PC-3 (cell line): ENCODE results near the gene DHRS3. TPM values are rescaled to one million over a fixed set of nuclear protein-coding genes. Genes with fewer than 3 reads are reported as not detected.

Experiments used
- ATAC-seq: fragments of 200-7000 bp; cut with Tn5 transposase; 2 replicates; pipeline ENCODE4 v1.9.1; 2020; ENCODE audit warnings: mild to moderate bottlenecking, moderate library complexity
- BruUV-seq: library from RNA; stranded (reverse); fragments of 400-500 nt; replicated peaks from 2 replicates; lab custom pipeline; 2021; lab: Mats Ljungman, UMichigan
- CTCF ChIA-PET: fragments of 300-600 bp; sonication (Branson Sonifier 250); formaldehyde crosslinking; loops from one replicate; lab custom pipeline; 2022; ENCODE audit warnings: antibody characterized with exemption; lab: Charles Lee
- POLR2A ChIA-PET: fragments of 300-600 bp; sonication (Branson Sonifier 250); formaldehyde crosslinking; loops from one replicate; lab custom pipeline; 2022; ENCODE audit warnings: antibody characterized with exemption; ENCODE audit not compliant: unreplicated experiment; lab: Charles Lee
- DNase-seq: peaks from one replicate; pipeline ENCODE4 v3.0.0-alpha.2; 2015
- H2AFZ ChIP-seq: fragments of 300-600 bp; sonication (generic); 2 replicates; pipeline ENCODE4 v1.6.0; 2016; ENCODE audit warnings: antibody characterized with exemption, low read length
- H3F3A ChIP-seq: fragments of 300-600 bp; sonication (generic); one replicate; pipeline ENCODE4 v1.6.0; 2017; ENCODE audit warnings: antibody characterized with exemption, low read length, control low read depth, mild to moderate bottlenecking; ENCODE audit not compliant: unreplicated experiment
- H3K27ac ChIP-seq: fragments of 300-600 bp; sonication (generic); 2 replicates; pipeline ENCODE4 v1.5.1; 2016; ENCODE audit warnings: mild to moderate bottlenecking, low read length
- H3K27me3 ChIP-seq: fragments of 300-600 bp; sonication (generic); 2 replicates; pipeline ENCODE4 v1.6.1; 2016; ENCODE audit warnings: low read length, mixed read lengths
- H3K36me3 ChIP-seq: fragments of 300-600 bp; sonication (generic); 2 replicates; pipeline ENCODE4 v1.6.1; 2016; ENCODE audit warnings: low read depth, mixed run types, low read length, mixed read lengths
- H3K4me1 ChIP-seq: fragments of 300-600 bp; sonication (generic); 2 replicates; pipeline ENCODE4 v1.5.1; 2016; ENCODE audit warnings: low read length; ENCODE audit not compliant: insufficient read depth
- H3K4me2 ChIP-seq: fragments of 300-600 bp; sonication (generic); 2 replicates; pipeline ENCODE4 v1.6.0; 2016; ENCODE audit warnings: low read length
- H3K4me3 ChIP-seq: fragments of 300-600 bp; sonication (generic); 2 replicates; pipeline ENCODE4 v1.5.1; 2016; ENCODE audit warnings: mild to moderate bottlenecking, low read length, mixed read lengths
- H3K79me2 ChIP-seq: fragments of 300-600 bp; sonication (generic); 2 replicates; pipeline ENCODE4 v1.6.1; 2017; ENCODE audit warnings: low read length, mixed read lengths
- H3K9ac ChIP-seq: fragments of 300-600 bp; sonication (generic); 2 replicates; pipeline ENCODE4 v1.6.0; 2016; ENCODE audit warnings: mild to moderate bottlenecking, low read length
- H3K9me2 ChIP-seq: fragments of 300-600 bp; sonication (generic); replicated peaks from 2 replicates; pipeline ENCODE4 v1.6.1; 2016; ENCODE audit warnings: mixed run types, low read length, mixed read lengths
- H3K9me3 ChIP-seq: fragments of 300-600 bp; sonication (generic); 2 replicates; pipeline ENCODE4 v1.6.1; 2016; ENCODE audit warnings: low read length, mixed read lengths
- H4K20me1 ChIP-seq: fragments of 300-600 bp; sonication (generic); 2 replicates; pipeline ENCODE4 v1.6.1; 2016; ENCODE audit warnings: low read length, mixed read lengths
- CTCF ChIP-seq: fragments of 300-600 bp; sonication (generic); conservative IDR thresholded peaks from 2 replicates; pipeline ENCODE4 v1.5.1; 2017; ENCODE audit warnings: antibody characterized with exemption, low read depth, mild to moderate bottlenecking, low read length
- EZH2 ChIP-seq: fragments of 300-600 bp; sonication (generic); IDR thresholded peaks from one replicate; pipeline ENCODE4 v1.6.1; 2017; ENCODE audit warnings: antibody characterized with exemption, mild to moderate bottlenecking, low read length; ENCODE audit not compliant: unreplicated experiment
- EZH2phosphoT487 ChIP-seq: fragments of 300-600 bp; sonication (generic); IDR thresholded peaks from 2 replicates; pipeline ENCODE4 v1.6.1; 2018; ENCODE audit warnings: mild to moderate bottlenecking, antibody characterized with exemption, low read length, borderline replicate concordance
- intact Hi-C: fragments of 100-400 bp; cut with micrococcal nuclease; formaldehyde crosslinking; loops from 2 replicates; pipeline ENCODE4 v1.9.0; 2023
- total RNA-seq: library from RNA; depleted of rRNA; stranded (reverse); fragments of >200 nt; gene quantifications from 2 replicates; pipeline ENCODE4 v1.2.3, GENCODE V29; 2014

DHRS3 gene
- total RNA-seq, 1 experiment from 2014 or later, result 105 TPM

GRCh38 chr1:12585951-12586942 is 31.8 kb downstream of the DHRS3 start:
- H2AFZ ChIP-seq, result no peak overlapping the region
- BruUV-seq, result no TSS peak
- peaks cover 22% of the 10 kb centered on the region; the same call in 1 of the 2 replicates for H3K36me3 ChIP-seq
- no peaks in the 10 kb centered on the region for H3K27me3 ChIP-seq
- H3K79me2 ChIP-seq, result peaks cover 84% of the 10 kb centered on the region
- DNase-seq, result no peak
- ChIA-PET POLR2A (no interaction called here), CTCF (interaction anchor here (0.6 kb wide), 1 partner anchor 71 kb away, joined by 3 read pairs; no protein-coding TSS in a partner anchor)
- no peak overlapping the region for H3K27ac ChIP-seq
- H3K4me1 ChIP-seq, result peaks cover 17% of the 10 kb centered on the region
- H3K9ac ChIP-seq, result no peak overlapping the region
- H3K9me3 ChIP-seq, result no peaks in the 10 kb centered on the region
- H3K4me3 ChIP-seq, result no peak overlapping the region
- intact Hi-C loops, result no loop called here
- no peaks in the 10 kb centered on the region for H3F3A ChIP-seq
- no peak for TF ChIP-seq CTCF
- TF ChIP-seq EZH2phosphoT487, result no peak
- no peak for TF ChIP-seq EZH2
- H4K20me1 ChIP-seq, result peaks cover 7% of the 10 kb centered on the region; the same call in 1 of the 2 replicates
- no peaks in the 10 kb centered on the region for H3K9me2 ChIP-seq
- no peak for ATAC-seq
- H3K4me2 ChIP-seq, result no peak overlapping the region

- Histone ChIP-seq H4K20me1 (peaks cover 7% of the 10 kb centered on the region; the same call in 1 of the 2 replicates), H3K9me3 (no peaks in the 10 kb centered on the region), H3K27ac (no peak overlapping the region), H3K9me2 (no peaks in the 10 kb centered on the region), H3K9ac (no peak overlapping the region), H3K27me3 (no peaks in the 10 kb centered on the region), H2AFZ (no peak overlapping the region), H3K4me3 (no peak overlapping the region), H3F3A (no peaks in the 10 kb centered on the region), H3K36me3 (peaks cover 17% of the 10 kb centered on the region; the same call in 1 of the 2 replicates), H3K79me2 (peaks cover 78% of the 10 kb centered on the region), H3K4me2 (no peak overlapping the region), H3K4me1 (peaks cover 17% of the 10 kb centered on the region)
- POLR2A ChIA-PET, result no interaction called here
- CTCF ChIA-PET, result no interaction called here
- BruUV-seq, result no TSS peak
- ATAC-seq (no peak), DNase-seq (no peak)
- TF ChIP-seq EZH2 (no peak), EZH2phosphoT487 (no peak), CTCF (no peak)
- intact Hi-C loops, result no loop called here
Observed at GRCh38 chr1:12585536-12585935, 32.5 kb downstream of the DHRS3 start.
